ENCODE data around the gene GLT1D1. TPM values are rescaled to one million over a fixed set of nuclear protein-coding genes. Genes with fewer than 3 reads are reported as not detected.
"Not testable (repeated sequence)": the region's sequence is repeated elsewhere in the genome, so short reads cannot be mapped to it uniquely, and the experiment has no call there.

The GLT1D1 gene
- under 1 TPM; 0.38 to 0.48 TPM for total RNA-seq

- ChIA-PET CTCF (no interaction called here), POLR2A (no interaction called here)
Measured at GRCh38 chr12:128852885-128853599, at the start of gene GLT1D1. Gene GLT1D1, plus strand, starts transcription at chr12:128853478. Its CDS starts 104 bp downstream, at chr12:128853582.

- CTCF ChIA-PET = no interaction called here
- POLR2A ChIA-PET = no interaction called here
Measured at GRCh38 chr12:128803788-128804187, 49.5 kb upstream of the GLT1D1 start.

GRCh38 chr12:128804762-128805161 lies 48.5 kb upstream of the GLT1D1 start:
- ChIA-PET CTCF (no interaction called here), POLR2A (no interaction called here)

GRCh38 chr12:128805406-128805805 lies 47.9 kb upstream of the GLT1D1 start:
- POLR2A ChIA-PET, CTCF ChIA-PET: not testable (repeated sequence)

GRCh38 chr12:128806573-128806972 lies 46.7 kb upstream of the GLT1D1 start:
- ChIA-PET POLR2A (no interaction called here), CTCF (interaction anchor here (0.7 kb wide), 1 partner anchor 723 kb away, joined by 3 read pairs; no protein-coding TSS in a partner anchor)

GRCh38 chr12:128807161-128807724 lies 46.0 kb upstream of the GLT1D1 start:
- POLR2A ChIA-PET = no interaction called here
- CTCF ChIA-PET = interaction anchor here (0.7 kb wide), 1 partner anchor 724 kb away, joined by 3 read pairs; no protein-coding TSS in a partner anchor

- POLR2A ChIA-PET = no interaction called here
- CTCF ChIA-PET = no interaction called here
Measured at GRCh38 chr12:128808651-128809050, 44.6 kb upstream of the GLT1D1 start.

GRCh38 chr12:128810182-128811127 lies 42.8 kb upstream of the GLT1D1 start:
- ChIA-PET POLR2A (interaction anchor here (1.2 to 1.8 kb wide), 3 partner anchors 12 to 15 kb away, joined by 4 to 5 read pairs (median 4); partner anchors contain the start of gene SLC15A4), CTCF (interaction anchor here (0.8 to 1.1 kb wide), 3 partner anchors 12 to 27 kb away, joined by 3 to 4 read pairs (median 3); no protein-coding TSS in a partner anchor)

- ChIA-PET CTCF (interaction anchor here (1.2 kb wide), 1 partner anchor 14 kb away, joined by 3 read pairs; no protein-coding TSS in a partner anchor), POLR2A (interaction anchor here (0.8 kb wide), 1 partner anchor 12 kb away, joined by 5 read pairs; the partner anchor contains the start of gene SLC15A4)
Measured at GRCh38 chr12:128811806-128812205, 41.5 kb upstream of the GLT1D1 start.

GRCh38 chr12:128813392-128813791 lies 39.9 kb upstream of the GLT1D1 start:
- POLR2A ChIA-PET = no interaction called here
- CTCF ChIA-PET = no interaction called here

- ChIA-PET POLR2A (no interaction called here), CTCF (no interaction called here)
Measured at GRCh38 chr12:128813883-128814282, 39.4 kb upstream of the GLT1D1 start.

GRCh38 chr12:128814411-128815261 lies 38.6 kb upstream of the GLT1D1 start:
- ChIA-PET CTCF (no interaction called here), POLR2A (no interaction called here)

- ChIA-PET POLR2A (interaction anchor here (0.5 kb wide), 1 partner anchor 77 kb away, joined by 3 read pairs; no protein-coding TSS in a partner anchor), CTCF (no interaction called here)
Measured at GRCh38 chr12:128815779-128816642, 37.3 kb upstream of the GLT1D1 start.

- ChIA-PET POLR2A (interaction anchor here (0.5 kb wide), 1 partner anchor 77 kb away, joined by 3 read pairs; no protein-coding TSS in a partner anchor), CTCF (no interaction called here)
Measured at GRCh38 chr12:128816643-128816920, 36.7 kb upstream of the GLT1D1 start.

GRCh38 chr12:128817111-128818015 lies 35.9 kb upstream of the GLT1D1 start:
- ChIA-PET POLR2A (interaction anchor here (0.7 kb wide), 1 partner anchor 21 kb away, joined by 5 read pairs; no protein-coding TSS in a partner anchor), CTCF (no interaction called here)

GRCh38 chr12:128818065-128819022 lies 34.9 kb upstream of the GLT1D1 start:
- ChIA-PET POLR2A (interaction anchor here (0.7 kb wide), 1 partner anchor 22 kb away, joined by 5 read pairs; no protein-coding TSS in a partner anchor), CTCF (no interaction called here)
